Keratinocyte (primary cell): ENCODE data around the gene CCBE1.

ENCODE experiments used
- EZH2 ChIP-seq: IDR thresholded peaks from one replicate; pipeline ENCODE4 v1.6.1; 2012; ENCODE audit warnings: inconsistent platforms, mild to moderate bottlenecking, low read length, moderate library complexity
- TF ChIP-seq, protein P1 (sequence below), 3 experiments: IDR thresholded peaks in 1 of 3; conservative IDR thresholded peaks in 1 of 3; optimal IDR thresholded peaks in 1 of 3; 2 replicates in 2 of 3; 3 replicates in 1 of 3; pipeline versions ENCODE3 to v1.5.1; 2011; ENCODE audit warnings: low read length in 3 of 3, mild to moderate bottlenecking in 3 of 3, moderate library complexity in 2 of 3, control low read depth in 1 of 3, inconsistent platforms in 1 of 3; ENCODE audit not compliant: insufficient read depth in 2 of 3; ENCODE audit errors: extremely low read depth in 1 of 3

DNA sequence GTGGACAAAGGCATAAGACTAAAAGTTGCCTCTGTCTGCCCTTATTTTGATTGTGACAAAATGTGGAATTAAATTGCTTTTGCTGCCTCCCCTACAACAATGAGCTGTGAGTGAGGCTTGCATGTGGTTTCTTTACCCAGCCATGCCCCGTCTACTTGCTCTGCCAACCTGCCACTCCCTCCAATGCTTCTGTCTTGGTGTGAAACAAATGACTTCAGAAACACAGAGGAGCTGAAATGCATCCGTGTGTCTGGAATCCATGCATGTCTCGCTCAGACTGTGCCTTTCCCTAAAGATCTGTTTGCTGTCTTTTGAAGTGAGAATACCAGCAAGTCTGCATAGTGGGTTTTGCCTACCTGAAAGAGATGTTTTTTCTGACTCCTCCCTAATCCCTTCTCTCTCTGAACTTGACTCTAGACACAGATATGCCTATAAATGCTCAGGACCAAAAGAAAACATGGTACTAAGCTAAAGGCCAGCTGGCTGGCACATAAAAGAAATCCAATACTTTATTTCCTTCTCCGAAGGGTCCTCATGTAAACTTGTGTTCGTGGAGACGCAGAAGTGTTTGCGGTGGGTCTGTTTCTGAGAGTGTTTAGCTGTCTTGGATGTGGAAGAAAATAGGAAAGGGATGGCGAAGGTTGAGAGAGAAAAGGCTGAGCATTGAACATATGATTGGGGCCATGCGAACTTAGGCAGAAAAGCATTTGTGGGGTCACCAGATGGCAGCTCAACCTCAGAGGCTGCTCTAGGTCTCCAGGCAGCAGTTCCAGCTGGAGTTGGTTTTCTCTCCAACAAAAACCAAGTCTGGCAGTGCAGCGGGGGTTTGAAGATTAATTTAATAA, 120.5 kb downstream of the CCBE1 start:
- TF ChIP-seq, protein P1, sequence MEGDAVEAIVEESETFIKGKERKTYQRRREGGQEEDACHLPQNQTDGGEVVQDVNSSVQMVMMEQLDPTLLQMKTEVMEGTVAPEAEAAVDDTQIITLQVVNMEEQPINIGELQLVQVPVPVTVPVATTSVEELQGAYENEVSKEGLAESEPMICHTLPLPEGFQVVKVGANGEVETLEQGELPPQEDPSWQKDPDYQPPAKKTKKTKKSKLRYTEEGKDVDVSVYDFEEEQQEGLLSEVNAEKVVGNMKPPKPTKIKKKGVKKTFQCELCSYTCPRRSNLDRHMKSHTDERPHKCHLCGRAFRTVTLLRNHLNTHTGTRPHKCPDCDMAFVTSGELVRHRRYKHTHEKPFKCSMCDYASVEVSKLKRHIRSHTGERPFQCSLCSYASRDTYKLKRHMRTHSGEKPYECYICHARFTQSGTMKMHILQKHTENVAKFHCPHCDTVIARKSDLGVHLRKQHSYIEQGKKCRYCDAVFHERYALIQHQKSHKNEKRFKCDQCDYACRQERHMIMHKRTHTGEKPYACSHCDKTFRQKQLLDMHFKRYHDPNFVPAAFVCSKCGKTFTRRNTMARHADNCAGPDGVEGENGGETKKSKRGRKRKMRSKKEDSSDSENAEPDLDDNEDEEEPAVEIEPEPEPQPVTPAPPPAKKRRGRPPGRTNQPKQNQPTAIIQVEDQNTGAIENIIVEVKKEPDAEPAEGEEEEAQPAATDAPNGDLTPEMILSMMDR (optimal IDR thresholded peaks at IDR 0.05 in 1 of 3, IDR thresholded peaks at IDR 0.05 in 1 of 3, conservative IDR thresholded peaks at IDR 0.05 in 1 of 3; ENCODE audit: extremely low read depth in 1 of 3, insufficient read depth in 2 of 3, low read length in 3 of 3) = no peak
- no peak for TF ChIP-seq EZH2
